ENCODE results near the gene BTAF1.

GRCh38 chr10:92052088-92052487, 128.5 kb downstream of the BTAF1 start:
- TF ChIP-seq, protein P1, sequence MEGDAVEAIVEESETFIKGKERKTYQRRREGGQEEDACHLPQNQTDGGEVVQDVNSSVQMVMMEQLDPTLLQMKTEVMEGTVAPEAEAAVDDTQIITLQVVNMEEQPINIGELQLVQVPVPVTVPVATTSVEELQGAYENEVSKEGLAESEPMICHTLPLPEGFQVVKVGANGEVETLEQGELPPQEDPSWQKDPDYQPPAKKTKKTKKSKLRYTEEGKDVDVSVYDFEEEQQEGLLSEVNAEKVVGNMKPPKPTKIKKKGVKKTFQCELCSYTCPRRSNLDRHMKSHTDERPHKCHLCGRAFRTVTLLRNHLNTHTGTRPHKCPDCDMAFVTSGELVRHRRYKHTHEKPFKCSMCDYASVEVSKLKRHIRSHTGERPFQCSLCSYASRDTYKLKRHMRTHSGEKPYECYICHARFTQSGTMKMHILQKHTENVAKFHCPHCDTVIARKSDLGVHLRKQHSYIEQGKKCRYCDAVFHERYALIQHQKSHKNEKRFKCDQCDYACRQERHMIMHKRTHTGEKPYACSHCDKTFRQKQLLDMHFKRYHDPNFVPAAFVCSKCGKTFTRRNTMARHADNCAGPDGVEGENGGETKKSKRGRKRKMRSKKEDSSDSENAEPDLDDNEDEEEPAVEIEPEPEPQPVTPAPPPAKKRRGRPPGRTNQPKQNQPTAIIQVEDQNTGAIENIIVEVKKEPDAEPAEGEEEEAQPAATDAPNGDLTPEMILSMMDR (IDR thresholded peaks at IDR 0.05), result no peak
- no peak for TF ChIP-seq POLR2A (IDR thresholded peaks at IDR 0.05)
